GM21381 (cell line): ENCODE measurements around the gene ZNF346.
A peak's percentile ranks its signal among the peaks of the same experiment; 100 is the strongest.
"Not testable (repeated sequence)": the region's sequence is repeated elsewhere in the genome, so short reads cannot be mapped to it uniquely, and the experiment has no call there.

Source experiments
- ATAC-seq: cut with Tn5 transposase; IDR thresholded peaks from one replicate; pipeline ENCODE4 v1.9.1; 2021; ENCODE audit warnings: mild to moderate bottlenecking, moderate library complexity; ENCODE audit not compliant: unreplicated experiment

ZNF346 gene

GRCh38 chr5:177006265-177006972 is 16.1 kb upstream of the ZNF346 start, which contains the start of gene UIMC1:
Gene UIMC1 (minus strand): TSS chr5:177006779. CDS start chr5:176982615, 24,164 bp downstream.
- ATAC-seq = peak; percentile 84

GRCh38 chr5:177008716-177009115 is 13.8 kb upstream of the ZNF346 start:
- no peak for ATAC-seq

GRCh38 chr5:177010153-177010552 is 12.3 kb upstream of the ZNF346 start:
- no peak for ATAC-seq

GRCh38 chr5:177015156-177015555 is 7.3 kb upstream of the ZNF346 start:
- ATAC-seq = no peak

- no peak for ATAC-seq
These were observed 4.2 kb upstream of the ZNF346 start for GRCh38 chr5:177018341-177018740.

- ATAC-seq = no peak
These were observed 2.5 kb upstream of the ZNF346 start for GRCh38 chr5:177020033-177020432.

- ATAC-seq = peak; percentile 7
These were observed 788 bp downstream of the ZNF346 start for GRCh38 chr5:177023303-177023664.

GRCh38 chr5:177024559-177024958 is 2.1 kb downstream of the ZNF346 start:
- ATAC-seq = no peak

- ATAC-seq = no peak
These were observed 2.7 kb downstream of the ZNF346 start for GRCh38 chr5:177025101-177025601.

- no peak for ATAC-seq
These were observed 5.2 kb downstream of the ZNF346 start for GRCh38 chr5:177027665-177028064.

- no peak for ATAC-seq
These were observed 7.0 kb downstream of the ZNF346 start for GRCh38 chr5:177029498-177029897.

GRCh38 chr5:177035976-177036375 is 13.5 kb downstream of the ZNF346 start:
- no peak for ATAC-seq

GRCh38 chr5:177036443-177036842 is 13.9 kb downstream of the ZNF346 start:
- no peak for ATAC-seq

GRCh38 chr5:177036921-177037320 is 14.4 kb downstream of the ZNF346 start:
- no peak for ATAC-seq

GRCh38 chr5:177040814-177041420 is 18.4 kb downstream of the ZNF346 start:
- ATAC-seq = no peak

- no peak for ATAC-seq
These were observed 19.4 kb downstream of the ZNF346 start for GRCh38 chr5:177041936-177042335.

- ATAC-seq = no peak
These were observed 20.6 kb downstream of the ZNF346 start for GRCh38 chr5:177043114-177043513.

- no peak for ATAC-seq
These were observed 21.5 kb downstream of the ZNF346 start for GRCh38 chr5:177043958-177044357.

- ATAC-seq = no peak
These were observed 22.1 kb downstream of the ZNF346 start for GRCh38 chr5:177044641-177045040.

GRCh38 chr5:177045631-177046030 is 23.1 kb downstream of the ZNF346 start:
- no peak for ATAC-seq

- ATAC-seq = not testable (repeated sequence)
These were observed 26.0 kb downstream of the ZNF346 start for GRCh38 chr5:177048531-177048930.

GRCh38 chr5:177049285-177049684 is 26.8 kb downstream of the ZNF346 start:
- no peak for ATAC-seq
